GM21447 (cell line): ENCODE results near the gene RNF217.

Source experiments
- ATAC-seq: cut with Tn5 transposase; IDR thresholded peaks from one replicate; pipeline ENCODE4 v1.9.1; 2021; ENCODE audit not compliant: unreplicated experiment

Gene RNF217

GRCh38 chr6:124987999-124988591 is 25.9 kb downstream of the RNF217 start:
- no peak for ATAC-seq

- no peak for ATAC-seq
Measured at GRCh38 chr6:124989136-124989983, 27.1 kb downstream of the RNF217 start.

- ATAC-seq: no peak
Measured at GRCh38 chr6:124990988-124991387, 28.8 kb downstream of the RNF217 start.

GRCh38 chr6:124991764-124992295 is 29.6 kb downstream of the RNF217 start:
- no peak for ATAC-seq

GRCh38 chr6:124993327-124993726 is 31.1 kb downstream of the RNF217 start:
- ATAC-seq: no peak

GRCh38 chr6:124994648-124995047 is 32.4 kb downstream of the RNF217 start:
- ATAC-seq: no peak

GRCh38 chr6:124995131-124995530 is 32.9 kb downstream of the RNF217 start:
- no peak for ATAC-seq

GRCh38 chr6:124995645-124996325 is 33.5 kb downstream of the RNF217 start:
- no peak for ATAC-seq

GRCh38 chr6:124996411-124996810 is 34.2 kb downstream of the RNF217 start:
- ATAC-seq: no peak

- ATAC-seq: no peak
Measured at GRCh38 chr6:124997196-124997875, 35.1 kb downstream of the RNF217 start.

GRCh38 chr6:124999105-124999764 is 37.0 kb downstream of the RNF217 start:
- ATAC-seq: no peak

GRCh38 chr6:125001684-125002405 is 39.6 kb downstream of the RNF217 start:
- ATAC-seq: no peak

GRCh38 chr6:125002406-125002741 is 40.1 kb downstream of the RNF217 start:
- no peak for ATAC-seq

- ATAC-seq: no peak
Measured at GRCh38 chr6:125003070-125003469, 40.8 kb downstream of the RNF217 start.

- no peak for ATAC-seq
Measured at GRCh38 chr6:125004198-125004597, 42.0 kb downstream of the RNF217 start.

- no peak for ATAC-seq
Measured at GRCh38 chr6:125004797-125005595, 42.8 kb downstream of the RNF217 start.

GRCh38 chr6:125008261-125008703 is 46.0 kb downstream of the RNF217 start:
- ATAC-seq: no peak

- no peak for ATAC-seq
Measured at GRCh38 chr6:125008957-125009356, 46.7 kb downstream of the RNF217 start.

GRCh38 chr6:125009578-125009977 is 47.3 kb downstream of the RNF217 start:
- no peak for ATAC-seq
